NB4 (cell line): ENCODE measurements around the gene ERBB4.

Experiments used
- DNase-seq: peaks from one replicate; pipeline ENCODE4 v3.0.0; 2010; ENCODE audit warnings: low read depth
- H3K4me3 ChIP-seq: one replicate; pipeline ENCODE4 v1.5.1; 2011; ENCODE audit warnings: mild to moderate bottlenecking, low read depth, low read length, moderate library complexity
- CTCF ChIP-seq: IDR thresholded peaks from one replicate; pipeline ENCODE4 v1.5.1; 2012; ENCODE audit warnings: low read depth, low read length
- MAX ChIP-seq: IDR thresholded peaks from 2 replicates; pipeline ENCODE4 v1.6.1; 2011; ENCODE audit warnings: low read depth, low read length
- MYC ChIP-seq: IDR thresholded peaks from 2 replicates; pipeline ENCODE4 v1.6.1; 2011; ENCODE audit warnings: low read depth, low read length
- POLR2A ChIP-seq: IDR thresholded peaks from 2 replicates; pipeline ENCODE4 v1.6.1; 2011; ENCODE audit warnings: mild to moderate bottlenecking; ENCODE audit not compliant: insufficient read length; ENCODE audit errors: extremely low read depth

ERBB4 gene

GRCh38 chr2:212532087-212532486 is 6.5 kb downstream of the ERBB4 start:
- no peak for DNase-seq
- no peak overlapping the region for H3K4me3 ChIP-seq
- no peak for TF ChIP-seq POLR2A
- no peak for TF ChIP-seq MAX
- no peak for TF ChIP-seq CTCF
- TF ChIP-seq MYC, result no peak

- no peak for DNase-seq
- H3K4me3 ChIP-seq, result no peak overlapping the region
- TF ChIP-seq CTCF (no peak), MAX (no peak), MYC (no peak), POLR2A (no peak)
These were observed 7.1 kb downstream of the ERBB4 start for GRCh38 chr2:212531499-212531898.

- no peak overlapping the region for H3K4me3 ChIP-seq
- TF ChIP-seq MAX (no peak), CTCF (no peak), MYC (no peak), POLR2A (no peak)
- DNase-seq, result no peak
These were observed 7.6 kb downstream of the ERBB4 start for GRCh38 chr2:212530991-212531390.

- TF ChIP-seq MYC (no peak), CTCF (no peak), POLR2A (no peak), MAX (no peak)
- DNase-seq, result no peak
These were observed 8.2 kb downstream of the ERBB4 start for GRCh38 chr2:212530373-212530772.

GRCh38 chr2:212528106-212528856 is 10.3 kb downstream of the ERBB4 start:
- no peak overlapping the region for H3K4me3 ChIP-seq
- no peak for DNase-seq
- TF ChIP-seq POLR2A (no peak), MAX (no peak), CTCF (no peak), MYC (no peak)

More at GRCh38 chr2:212530373-212530772, 8.2 kb downstream of the ERBB4 start:
- no peak overlapping the region for H3K4me3 ChIP-seq

- no peak overlapping the region for H3K4me3 ChIP-seq
- DNase-seq, result no peak
- TF ChIP-seq MYC (no peak), CTCF (no peak), MAX (no peak), POLR2A (no peak)
These were observed 12.5 kb downstream of the ERBB4 start for GRCh38 chr2:212526059-212526458.
